GM12878 (cell line): ENCODE measurements around the gene TRIM7. TPM values are rescaled to one million over a fixed set of nuclear protein-coding genes. Genes with fewer than 3 reads are reported as not detected.

ENCODE experiments used
- ATAC-seq: fragments of 200-7000 bp; cut with Tn5 transposase; 3 replicates; pipeline ENCODE4 v1.9.1; 2020; ENCODE audit warnings: mild to moderate bottlenecking, moderate library complexity
- BruUV-seq: library from RNA; stranded (reverse); fragments of 400-500 nt; replicated peaks from 2 replicates; lab custom pipeline; 2021; lab: Mats Ljungman, UMichigan
- CTCF ChIA-PET: fragments of 300-600 bp; sonication (Branson Sonifier 250); formaldehyde crosslinking; extraction: SDS; loops from one replicate; lab custom pipeline; 2021; ENCODE audit warnings: inconsistent platforms; lab: Yijun Ruan, JAX
- POLR2A ChIA-PET: fragments of 350-600 bp; formaldehyde crosslinking; extraction: SDS; loops from one replicate; lab custom pipeline; 2021; ENCODE audit warnings: inconsistent platforms; lab: Charles Lee
- RAD21 ChIA-PET: fragments of 300-600 bp; sonication (Branson Sonifier 250); formaldehyde crosslinking; loops from one replicate; lab custom pipeline; 2023; ENCODE audit warnings: antibody characterized with exemption; ENCODE audit not compliant: unreplicated experiment; lab: Charles Lee
- SMC1A ChIA-PET: fragments of 300-600 bp; sonication (Branson Sonifier 250); formaldehyde crosslinking; loops from one replicate; lab custom pipeline; 2023; ENCODE audit not compliant: unreplicated experiment, uncharacterized antibody; lab: Charles Lee
- DNase-seq: peaks from one replicate; pipeline ENCODE4 v3.0.0-alpha.2; 2011; ENCODE audit warnings: low read depth, low spot score
- FAIRE-seq: peaks from 3 replicates; lab custom pipeline; 2011; peaks lifted over from hg19 to GRCh38; lab: Jason Lieb, UNC
- H2AFZ ChIP-seq: 2 replicates; pipeline ENCODE4 v1.6.0; 2011; ENCODE audit warnings: low read depth, low read length, control low read depth; ENCODE audit not compliant: control insufficient read depth
- H3K27ac ChIP-seq: 2 replicates; pipeline ENCODE4 v1.5.1; 2011; ENCODE audit warnings: control low read depth; ENCODE audit not compliant: control insufficient read depth, insufficient read depth
- H3K27me3 ChIP-seq, 2 experiments: replicated peaks in 1 of 2; 2 replicates each; pipeline versions ENCODE4 v1.6.0 to v1.6.1; 2011; ENCODE audit warnings: low read length in 1 of 2; ENCODE audit not compliant: control insufficient read depth in 2 of 2, insufficient read depth in 2 of 2
- H3K36me3 ChIP-seq, 2 experiments: 2 replicates each; pipeline ENCODE4 v1.5.1; 2011; ENCODE audit warnings: low read length in 1 of 2; ENCODE audit not compliant: control insufficient read depth in 2 of 2, insufficient read depth in 2 of 2
- H3K4me1 ChIP-seq: 2 replicates; pipeline ENCODE4 v1.6.1; 2011; ENCODE audit warnings: mild to moderate bottlenecking, low read length, moderate library complexity, mixed read lengths; ENCODE audit not compliant: control insufficient read depth, insufficient read depth
- H3K4me2 ChIP-seq: 2 replicates; pipeline ENCODE4 v1.6.0; 2011; ENCODE audit warnings: control low read depth; ENCODE audit not compliant: control insufficient read depth, insufficient read depth
- H3K4me3 ChIP-seq: fragments of 200-600 bp; sonication (generic); 2 replicates; pipeline ENCODE4 v1.5.1; 2016
- H3K79me2 ChIP-seq: 2 replicates; pipeline ENCODE4 v1.6.0; 2011; ENCODE audit warnings: low read length; ENCODE audit not compliant: control insufficient read depth, insufficient read depth
- H3K9ac ChIP-seq: 2 replicates; pipeline ENCODE4 v1.8.0; 2011; ENCODE audit warnings: low read length, control low read depth, mixed read lengths; ENCODE audit not compliant: control insufficient read depth, insufficient read depth
- H3K9me3 ChIP-seq: replicated peaks from 3 replicates; pipeline ENCODE4 v1.5.1; 2011; ENCODE audit warnings: mild to moderate bottlenecking, low read length; ENCODE audit not compliant: control insufficient read depth, insufficient read depth
- H4K20me1 ChIP-seq: 2 replicates; pipeline ENCODE4 v1.6.0; 2011; ENCODE audit not compliant: control insufficient read depth, insufficient read depth
- BACH1 ChIP-seq: fragments of 450-650 bp; IDR thresholded peaks from 2 replicates; pipeline ENCODE4 v1.6.1; 2017; ENCODE audit warnings: mild to moderate bottlenecking, borderline replicate concordance
- BCL3 ChIP-seq: IDR thresholded peaks from 2 replicates; pipeline ENCODE4 v1.6.1; 2011; ENCODE audit warnings: borderline replicate concordance, low read depth, mild to moderate bottlenecking, moderate library complexity, low read length; ENCODE audit not compliant: insufficient read depth, poor library complexity, severe bottlenecking
- CHD1 ChIP-seq: IDR thresholded peaks from 2 replicates; pipeline ENCODE4 v1.6.1; 2012; ENCODE audit warnings: low read depth, low read length, improper control_type of control experiment
- CHD4 ChIP-seq: fragments of 200-600 bp; sonication (generic); IDR thresholded peaks from 2 replicates; pipeline ENCODE4 v1.6.1; 2016; ENCODE audit warnings: mild to moderate bottlenecking
- CREM ChIP-seq: IDR thresholded peaks from 2 replicates; pipeline ENCODE4 v1.6.1; 2014; ENCODE audit warnings: antibody characterized with exemption, low read depth
- IKZF2 ChIP-seq, 2 experiments: fragments of 450-650 bp; IDR thresholded peaks; 2 replicates each; pipeline ENCODE4 v1.6.1; 2017; ENCODE audit warnings: mild to moderate bottlenecking in 2 of 2, moderate library complexity in 2 of 2
- NFYA ChIP-seq: IDR thresholded peaks from 2 replicates; pipeline ENCODE4 v1.6.1; 2011; ENCODE audit warnings: low read depth, mild to moderate bottlenecking, low read length, improper control_type of control experiment, borderline replicate concordance
- NR2F1 ChIP-seq: fragments of 450-650 bp; conservative IDR thresholded peaks from 2 replicates; pipeline ENCODE4 v1.6.1; 2017; ENCODE audit warnings: mild to moderate bottlenecking
- REST ChIP-seq: IDR thresholded peaks from 2 replicates; pipeline ENCODE4 v1.6.1; 2012; ENCODE audit warnings: mild to moderate bottlenecking, low read depth, low read length
- SMAD1 ChIP-seq: fragments of 450-650 bp; IDR thresholded peaks from 2 replicates; pipeline ENCODE4 v1.6.1; 2018; ENCODE audit warnings: mild to moderate bottlenecking, low read depth; ENCODE audit not compliant: partially characterized antibody
- SUZ12 ChIP-seq: fragments of 200-600 bp; sonication (generic); IDR thresholded peaks from one replicate; pipeline ENCODE4 v1.6.1; 2018; ENCODE audit warnings: antibody characterized with exemption, mild to moderate bottlenecking; ENCODE audit not compliant: unreplicated experiment
- TCF12 ChIP-seq: IDR thresholded peaks from 2 replicates; pipeline ENCODE4 v1.6.1; 2011; ENCODE audit warnings: low read depth, mild to moderate bottlenecking, low read length
- ZNF687 ChIP-seq: fragments of 450-650 bp; IDR thresholded peaks from 2 replicates; pipeline ENCODE4 v1.6.1; 2017; ENCODE audit warnings: mild to moderate bottlenecking, moderate library complexity
- WGBS: methylation state at CpG from one replicate; pipeline ENCODE4 v1.1.6; 2016; ENCODE audit warnings: low lambda C conversion rate; ENCODE audit not compliant: insufficient replicate concordance, insufficient coverage; ENCODE audit errors: missing lambda C conversion rate; 5-methylcytosine and 5-hydroxymethylcytosine counted together
- in situ Hi-C: fragments of 300-500 bp; cut with MboI; formaldehyde crosslinking; loops from 9 replicates; pipeline ENCODE4 v1.14.3; 2018; ENCODE audit warnings: mixed read lengths
- intact Hi-C: fragments of 100-400 bp; cut with micrococcal nuclease; formaldehyde crosslinking; loops from one replicate; pipeline ENCODE4 v1.14.2; 2022; ENCODE audit not compliant: unreplicated experiment
- polyA plus RNA-seq, 11 experiments: library from polyadenylated mRNA; depleted of rRNA in 4 of 11; unstranded in 6 of 11; stranded (reverse) in 5 of 11; fragments of >200 nt; fragmentation: Nextera tagmentation in 4 of 11; fragmentation: Illumina TruSeq in 1 of 11; extraction: Ambion mirVana in 4 of 11; extraction: Trizol in 1 of 11; gene quantifications; 1 replicate in 1 of 11; 2 replicates in 10 of 11; pipeline versions ENCODE4 v1.2.1 to v1.2.3, GENCODE V29; 2011 to 2016; ENCODE audit warnings: inconsistent platforms in 2 of 11, missing spikeins in 2 of 11, low read depth in 1 of 11
- total RNA-seq, 4 experiments: library from RNA; depleted of rRNA in 3 of 4; stranded (reverse); fragments of >200 nt in 3 of 4; fragmentation: Illumina TruSeq in 1 of 4; extraction: Trizol in 1 of 4; gene quantifications; 2 replicates each; pipeline versions ENCODE4 v1.2.1 to v1.2.3, GENCODE V29; 2013 to 2021

Gene TRIM7
- total and polyA plus RNA-seq, 10 of the 15 experiments (the other 5 are each of a cell fraction or from before 2014, with no cell fraction given): 0.02 to 1.6 (median 0.41) TPM

GRCh38 chr5:181221792-181222629, 17.0 kb upstream of the TRIM7 start:
- ATAC-seq (peak; percentile 50), DNase-seq (peak; percentile 95), FAIRE-seq (no peak)
- H3K4me2 ChIP-seq: peak overlapping the region; percentile 92
- CTCF ChIA-PET: interaction anchor here (0.9 to 2.6 kb wide), 6 partner anchors 9 to 40 kb away, joined by 3 to 12 read pairs (median 4); no protein-coding TSS in a partner anchor
- no peaks in the 10 kb centered on the region for H3K9me3 ChIP-seq
- SMC1A ChIA-PET: interaction anchor here (0.6 to 1.9 kb wide), 11 partner anchors 13 to 59 kb away, joined by 3 to 10 read pairs (median 4); partner anchors contain the start of genes RACK1 and TRIM7
- POLR2A ChIA-PET: interaction anchor here (0.6 to 5.1 kb wide), 11 partner anchors 9 to 427 kb away, joined by 3 to 36 read pairs (median 8); partner anchors contain the start of genes RACK1 and TRIM52
- H3K4me1 ChIP-seq: peaks cover 20% of the 10 kb centered on the region
- H2AFZ ChIP-seq: peak overlapping the region; percentile 63
- peak overlapping the region; percentile 81 for H3K9ac ChIP-seq
- H3K27me3 ChIP-seq: no peaks in the 10 kb centered on the region
- H3K4me3 ChIP-seq: peak overlapping the region; percentile 98
- no peaks in the 10 kb centered on the region for H4K20me1 ChIP-seq
- intact Hi-C loops: loop anchor here (1.0 to 2.0 kb wide), 3 partner anchors 15 to 39 kb away; partner anchors contain the start of gene TRIM52
- no TSS peak for BruUV-seq
- H3K27ac ChIP-seq: peak overlapping the region; percentile 95
- RAD21 ChIA-PET: interaction anchor here (0.6 to 2.6 kb wide), 9 partner anchors 15 to 168 kb away, joined by 3 to 25 read pairs (median 4); no protein-coding TSS in a partner anchor
- in situ Hi-C loops: no loop called here
- WGBS: under 1% methylated on average over 50 of the region's 50 CpGs
- H3K36me3 ChIP-seq: no peaks in the 10 kb centered on the region
- peaks cover 23% of the 10 kb centered on the region for H3K79me2 ChIP-seq
- TF ChIP-seq ZNF687: peak; percentile 72
- no peak for TF ChIP-seq NFYA
- TF ChIP-seq BACH1: peak; percentile 77; the same call in 1 of the 2 replicates
- peak; percentile 56 for TF ChIP-seq NR2F1
- peak; percentile 63; the same call in 1 of the 2 replicates for TF ChIP-seq CREM
- TF ChIP-seq SMAD1: no peak
- no peak for TF ChIP-seq REST
- TF ChIP-seq TCF12: 0 out of 2 replicates have a peak, but pooled peaks have one; percentile 7
- TF ChIP-seq CHD1: no peak
- TF ChIP-seq BCL3: no peak
- peak; percentile 40; the same call in 1 of the 2 replicates for TF ChIP-seq CHD4
- no peak for TF ChIP-seq SUZ12
- TF ChIP-seq IKZF2 (IDR thresholded peaks at IDR 0.05): peak; percentile 76 to 88
